KOPT-K1 (cell line): ENCODE data around the gene MFAP4.

Experiments used
- H3K27ac ChIP-seq: fragments of 200-600 bp; sonication (generic); 2 replicates; pipeline ENCODE4 v1.5.1; 2016; ENCODE audit warnings: antibody characterized with exemption, mild to moderate bottlenecking, low read depth, low read length; ENCODE audit not compliant: poor library complexity, severe bottlenecking
- H3K36me3 ChIP-seq: fragments of 200-600 bp; sonication (generic); 2 replicates; pipeline ENCODE4 v1.5.1; 2017; ENCODE audit warnings: antibody characterized with exemption, mild to moderate bottlenecking, low read length, moderate library complexity; ENCODE audit not compliant: insufficient read depth
- H3K9me3 ChIP-seq: fragments of 200-600 bp; sonication (generic); 2 replicates; pipeline ENCODE4 v1.5.1; 2017; ENCODE audit warnings: antibody characterized with exemption, low read length, mild to moderate bottlenecking; ENCODE audit not compliant: insufficient read depth, poor library complexity, severe bottlenecking

The MFAP4 gene

GRCh38 chr17:19344311-19345066 is 42.5 kb downstream of the MFAP4 start:
- Histone ChIP-seq H3K36me3 (no peaks in the 10 kb centered on the region), H3K27ac (no peak overlapping the region), H3K9me3 (no peaks in the 10 kb centered on the region)

GRCh38 chr17:19343671-19344151 is 43.3 kb downstream of the MFAP4 start:
- Histone ChIP-seq H3K9me3 (no peaks in the 10 kb centered on the region), H3K36me3 (no peaks in the 10 kb centered on the region), H3K27ac (no peak overlapping the region)

- H3K9me3 ChIP-seq: no peaks in the 10 kb centered on the region
- H3K36me3 ChIP-seq: no peaks in the 10 kb centered on the region
- H3K27ac ChIP-seq: no peak overlapping the region
Observed at GRCh38 chr17:19343256-19343630, 43.7 kb downstream of the MFAP4 start.

- no peak overlapping the region for H3K27ac ChIP-seq
- H3K36me3 ChIP-seq: no peaks in the 10 kb centered on the region
- H3K9me3 ChIP-seq: no peaks in the 10 kb centered on the region
Observed at GRCh38 chr17:19342611-19343255, 44.3 kb downstream of the MFAP4 start.

- Histone ChIP-seq H3K9me3 (no peaks in the 10 kb centered on the region), H3K27ac (no peak overlapping the region)
Observed at GRCh38 chr17:19341641-19342610, 45.1 kb downstream of the MFAP4 start.

GRCh38 chr17:19341211-19341631 is 45.8 kb downstream of the MFAP4 start:
- Histone ChIP-seq H3K9me3 (no peaks in the 10 kb centered on the region), H3K36me3 (no peaks in the 10 kb centered on the region), H3K27ac (no peak overlapping the region)

More at GRCh38 chr17:19341641-19342610, 45.1 kb downstream of the MFAP4 start:
- no peaks in the 10 kb centered on the region for H3K36me3 ChIP-seq

GRCh38 chr17:19339341-19339815 is 47.6 kb downstream of the MFAP4 start:
- Histone ChIP-seq H3K36me3 (no peaks in the 10 kb centered on the region), H3K27ac (no peak overlapping the region), H3K9me3 (no peaks in the 10 kb centered on the region)

- no peak overlapping the region for H3K27ac ChIP-seq
- H3K36me3 ChIP-seq: no peaks in the 10 kb centered on the region
- no peaks in the 10 kb centered on the region for H3K9me3 ChIP-seq
Observed at GRCh38 chr17:19338031-19338990, 48.7 kb downstream of the MFAP4 start.

- H3K36me3 ChIP-seq: no peaks in the 10 kb centered on the region
- no peak overlapping the region for H3K27ac ChIP-seq
- no peaks in the 10 kb centered on the region for H3K9me3 ChIP-seq
Observed at GRCh38 chr17:19337712-19338023, 49.3 kb downstream of the MFAP4 start.

GRCh38 chr17:19336938-19337711 is 49.9 kb downstream of the MFAP4 start:
- H3K36me3 ChIP-seq: no peaks in the 10 kb centered on the region
- no peaks in the 10 kb centered on the region for H3K9me3 ChIP-seq
- no peak overlapping the region for H3K27ac ChIP-seq

GRCh38 chr17:19335951-19336631 is 50.9 kb downstream of the MFAP4 start:
- H3K9me3 ChIP-seq: no peaks in the 10 kb centered on the region
- no peaks in the 10 kb centered on the region for H3K36me3 ChIP-seq
- no peak overlapping the region for H3K27ac ChIP-seq

- H3K36me3 ChIP-seq: no peaks in the 10 kb centered on the region
- no peak overlapping the region for H3K27ac ChIP-seq
- no peaks in the 10 kb centered on the region for H3K9me3 ChIP-seq
Observed at GRCh38 chr17:19334331-19334730, 52.7 kb downstream of the MFAP4 start.

- Histone ChIP-seq H3K27ac (no peak overlapping the region), H3K9me3 (no peaks in the 10 kb centered on the region), H3K36me3 (no peaks in the 10 kb centered on the region)
Observed at GRCh38 chr17:19333736-19334290, 53.2 kb downstream of the MFAP4 start.
